C1 segment of cervical spinal cord (tissue), 14 donors: ENCODE data around the gene MAP1LC3B.

ENCODE experiments used
- DNase-seq, 14 donors: peaks; one replicate each; lab custom pipeline; 2025; lab: John Stamatoyannopoulos, UW

MAP1LC3B gene

GRCh38 chr16:87409153-87409552 is 17.0 kb downstream of the MAP1LC3B start:
- DNase-seq = no peak

GRCh38 chr16:87409781-87410180 is 17.6 kb downstream of the MAP1LC3B start:
- DNase-seq = no peak

DNA sequence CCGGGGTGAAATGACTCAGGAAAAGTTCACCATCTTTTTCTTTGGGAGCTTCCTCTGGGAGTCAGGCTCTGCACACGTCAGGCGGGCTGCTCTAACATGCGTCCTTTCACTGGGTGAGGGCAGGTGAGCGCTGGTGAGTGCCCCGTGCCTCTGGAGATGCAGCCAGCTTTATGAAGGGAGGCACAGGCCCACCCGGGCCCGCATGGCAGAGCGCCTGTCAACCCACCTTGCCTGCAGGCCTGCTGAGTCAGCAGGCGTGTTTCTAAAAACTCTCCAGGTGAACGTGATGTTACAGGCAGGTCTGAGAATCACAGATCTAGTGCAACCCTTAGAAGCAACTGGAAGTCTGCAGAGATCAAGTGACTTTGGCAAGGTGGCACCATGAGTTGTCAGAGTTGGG is 18.4 kb downstream of the MAP1LC3B start:
- DNase-seq = no peak

DNA sequence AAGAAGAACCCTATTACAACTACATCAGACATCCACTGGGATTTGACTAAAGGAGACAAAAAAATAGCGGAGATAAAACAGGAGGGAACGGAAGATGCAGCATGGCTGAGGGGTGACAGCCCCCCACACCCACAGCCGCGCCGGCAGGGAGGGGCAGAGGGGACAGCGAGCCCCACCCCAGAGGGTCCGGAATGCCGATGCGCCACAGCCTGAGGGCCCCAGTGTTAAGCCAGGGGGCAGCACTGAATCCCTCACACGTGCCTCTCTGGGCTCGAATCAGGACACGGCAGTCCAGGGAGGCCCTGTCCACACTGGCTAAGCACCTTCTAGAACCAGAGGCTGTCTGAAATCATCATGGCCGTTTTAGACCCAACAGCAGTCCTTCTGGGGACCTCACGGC is 18.8 kb downstream of the MAP1LC3B start:
- DNase-seq = no peak

- peak in 5 of 14 donors; percentile 20 to 72 (median 28) for DNase-seq
These were observed 19.5 kb downstream of the MAP1LC3B start for GRCh38 chr16:87411375-87412271.

- no peak for DNase-seq
These were observed 20.3 kb downstream of the MAP1LC3B start for GRCh38 chr16:87412371-87412995.

- no peak for DNase-seq
These were observed 20.9 kb downstream of the MAP1LC3B start for GRCh38 chr16:87412996-87413421.

DNA sequence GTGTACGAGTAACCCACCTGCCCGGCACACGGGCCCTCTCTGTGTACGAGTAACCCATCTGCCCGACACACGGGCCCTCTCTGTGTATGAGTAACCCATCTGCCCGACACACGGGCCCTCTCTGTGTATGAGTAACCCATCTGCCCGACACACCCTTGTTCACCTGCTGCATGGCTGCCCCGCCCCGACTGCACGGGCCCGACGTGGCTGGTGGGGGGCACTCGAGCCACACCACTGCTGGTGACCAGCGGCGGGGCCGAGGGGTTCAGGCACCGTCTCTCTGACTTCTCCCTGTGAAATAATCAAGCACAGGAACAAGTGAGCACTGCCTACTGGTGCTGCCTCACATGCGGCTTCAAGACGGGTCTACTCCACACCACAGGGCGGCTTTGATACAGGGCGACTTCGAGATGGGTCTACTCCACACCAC is 22.1 kb downstream of the MAP1LC3B start:
- DNase-seq = no peak

- no peak for DNase-seq
These were observed 23.3 kb downstream of the MAP1LC3B start for GRCh38 chr16:87415441-87415840.

- peak in 1 of 14 donors; percentile 53 for DNase-seq
These were observed 24.8 kb downstream of the MAP1LC3B start for GRCh38 chr16:87416826-87417527.

DNA sequence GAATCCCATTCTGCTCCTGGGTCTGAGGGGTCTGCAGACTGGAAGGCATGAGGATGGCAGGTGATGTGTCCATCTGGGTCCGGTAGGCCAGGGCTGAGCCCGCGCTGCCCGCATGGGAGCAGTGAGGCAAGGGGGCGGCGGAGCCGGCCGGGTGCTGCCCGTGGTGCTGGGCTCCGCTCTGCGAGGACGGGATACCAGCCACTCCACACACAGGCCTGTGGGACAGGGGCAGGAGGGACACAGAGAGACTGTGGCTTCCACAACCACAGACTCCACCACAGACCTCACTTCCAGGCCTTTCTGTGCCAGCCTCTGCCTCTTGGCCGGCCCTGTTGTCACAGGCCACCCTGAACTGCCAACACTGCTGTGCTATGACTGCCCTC is 25.4 kb downstream of the MAP1LC3B start:
- DNase-seq = peak in 1 of 14 donors; percentile 34

DNA sequence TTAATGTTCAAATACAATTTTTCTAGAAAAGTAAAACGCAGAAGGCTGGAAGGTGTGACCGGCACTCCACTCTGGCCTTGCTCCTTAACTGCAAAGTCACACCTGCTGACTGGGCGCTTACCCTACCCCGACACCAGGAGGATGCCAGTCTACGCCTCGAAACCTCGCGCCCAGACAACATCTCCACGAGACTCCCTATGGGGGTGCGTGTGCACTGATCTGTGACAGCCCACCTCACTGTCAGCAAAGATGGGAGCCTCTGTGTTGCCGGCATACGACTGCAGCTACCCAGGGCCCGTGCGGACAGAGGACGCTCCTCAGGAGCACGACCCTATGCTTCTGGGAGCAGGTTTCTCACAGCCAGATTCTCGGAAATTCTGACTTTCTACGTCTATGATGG is 26.1 kb downstream of the MAP1LC3B start:
- DNase-seq = no peak

DNA sequence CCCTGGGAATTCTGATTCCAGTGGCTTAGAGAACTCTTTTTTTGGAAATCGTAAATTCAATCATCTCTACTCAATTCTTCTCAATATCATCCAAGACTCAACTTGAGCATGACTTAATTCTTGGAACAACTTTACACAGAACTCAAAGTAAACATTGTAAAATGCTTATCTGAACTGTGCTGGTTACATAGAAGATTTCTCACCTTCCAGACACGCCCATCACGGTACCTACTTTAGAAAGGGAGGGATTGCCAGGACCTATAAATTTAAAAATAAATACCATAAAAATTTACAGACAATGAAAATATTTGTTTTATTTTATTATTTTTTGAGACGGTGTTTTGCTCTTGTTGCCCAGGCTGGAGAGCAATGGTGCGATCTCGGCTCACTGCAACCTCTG is 26.5 kb downstream of the MAP1LC3B start:
- no peak for DNase-seq

DNA sequence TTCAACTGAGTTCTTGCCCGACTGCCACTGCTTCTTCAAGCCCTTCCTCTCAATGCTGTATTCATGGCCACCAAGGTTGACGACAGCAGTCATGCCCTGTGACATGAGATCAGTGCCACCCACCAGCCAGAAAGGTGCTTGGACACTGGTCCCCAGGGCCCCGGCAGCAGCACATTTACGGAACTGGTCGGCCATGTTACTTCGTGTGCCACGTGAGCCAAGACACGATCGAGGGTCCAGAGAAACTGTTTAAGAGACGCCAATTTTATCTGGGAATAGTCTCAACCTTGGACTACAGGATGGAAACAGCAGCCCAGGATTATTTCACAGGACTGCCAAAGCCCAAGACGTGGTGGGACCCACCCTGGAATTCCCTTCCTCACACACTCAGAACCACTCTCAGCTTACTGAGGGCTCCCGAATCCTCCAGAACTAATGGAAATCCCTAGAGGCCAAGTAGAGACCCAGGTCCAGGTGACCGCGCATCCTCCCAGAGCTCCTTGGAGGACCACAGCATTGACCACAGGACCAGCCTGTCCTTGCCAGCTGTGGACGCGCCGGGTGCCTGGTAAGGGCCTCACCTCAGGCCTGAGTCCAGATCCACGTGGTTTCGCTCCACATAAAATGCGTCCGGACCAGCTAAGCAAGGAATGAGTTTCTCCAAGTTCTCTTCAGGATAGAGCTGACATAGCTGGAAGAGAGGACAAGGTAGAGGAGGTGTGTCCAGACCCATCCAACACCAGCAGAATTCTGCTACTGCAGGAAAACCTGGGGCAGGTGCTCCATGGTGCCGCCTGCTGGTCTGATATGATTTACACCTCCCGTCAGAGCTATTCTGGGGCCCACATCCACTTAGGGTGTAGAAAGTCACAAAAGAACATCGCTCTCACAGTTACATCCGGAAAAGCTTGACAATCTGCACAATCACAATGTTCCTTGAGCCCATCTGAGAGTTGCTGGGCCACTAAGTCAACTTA is 28.2 kb downstream of the MAP1LC3B start:
- DNase-seq = no peak

- no peak for DNase-seq
These were observed 29.1 kb downstream of the MAP1LC3B start for GRCh38 chr16:87421003-87421912.

- DNase-seq = no peak
These were observed 30.0 kb downstream of the MAP1LC3B start for GRCh38 chr16:87422106-87422505.

DNA sequence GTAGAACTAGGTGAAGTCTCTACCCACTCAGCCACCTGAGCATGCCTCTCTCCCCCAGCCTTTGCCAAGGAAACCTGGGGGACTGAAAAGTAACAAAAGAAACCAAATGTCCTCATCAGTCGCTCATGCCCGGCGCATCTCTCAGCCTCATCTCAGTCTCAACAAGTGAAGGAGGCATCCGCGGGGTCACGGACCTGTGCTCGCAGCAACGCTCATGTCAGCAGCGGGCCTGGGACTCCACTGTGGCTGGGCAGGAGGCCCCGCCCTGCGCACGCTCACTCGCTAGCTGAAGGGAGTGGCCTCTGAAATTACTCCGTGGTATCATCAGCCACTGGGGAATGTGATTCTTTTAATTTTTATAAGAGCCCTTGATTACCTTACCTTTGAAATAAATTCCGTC is 31.3 kb downstream of the MAP1LC3B start:
- no peak for DNase-seq

DNA sequence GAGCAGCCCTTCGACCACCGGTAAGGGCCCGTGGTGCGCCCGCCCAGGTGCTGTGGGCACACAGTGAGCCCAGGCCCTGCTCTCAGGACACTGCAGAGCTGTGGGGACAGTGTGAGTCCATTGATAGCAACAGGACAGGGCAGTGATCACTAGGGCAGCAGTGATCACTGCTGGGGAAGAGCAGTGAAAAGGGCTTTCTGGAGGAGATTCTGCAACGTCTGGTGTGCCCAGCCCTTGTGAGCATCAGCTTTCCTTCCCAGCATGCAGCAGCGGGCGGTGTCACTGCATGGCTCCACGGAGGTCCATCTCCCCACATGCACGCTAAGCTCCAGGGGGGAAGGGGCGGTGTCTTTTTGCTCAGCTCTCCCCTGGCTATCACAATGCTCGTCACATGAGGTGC is 32.1 kb downstream of the MAP1LC3B start:
- DNase-seq = no peak

GRCh38 chr16:87425941-87426340 is 33.8 kb downstream of the MAP1LC3B start:
- no peak for DNase-seq
